Mesenchymal stem cell (in vitro differentiated cells and primary cell): Measurements from ENCODE around the gene TRPM8.

Experiments used
- DNase-seq: peaks from one replicate; pipeline ENCODE4 v3.0.0-alpha.2; 2013
- H2AFZ ChIP-seq: one replicate; pipeline ENCODE4 v1.6.1; 2013; ENCODE audit warnings: low read depth, mild to moderate bottlenecking, control low read depth, inconsistent platforms, low read length, moderate library complexity
- H2AK5ac ChIP-seq: 2 replicates; pipeline ENCODE4 v1.6.1; 2013; ENCODE audit warnings: low read length, moderate library complexity, mild to moderate bottlenecking, inconsistent platforms; ENCODE audit not compliant: severe bottlenecking
- H2BK120ac ChIP-seq: one replicate; pipeline ENCODE4 v1.6.1; 2013; ENCODE audit warnings: low read depth, mild to moderate bottlenecking, inconsistent platforms, low read length, moderate library complexity
- H2BK12ac ChIP-seq, 2 experiments: one replicate each; pipeline ENCODE4 v1.6.1; 2013; ENCODE audit warnings: inconsistent platforms in 2 of 2, low read length in 2 of 2, mild to moderate bottlenecking in 2 of 2, moderate library complexity in 2 of 2, control low read depth in 1 of 2
- H2BK15ac ChIP-seq: one replicate; pipeline ENCODE4 v1.6.1; 2013; ENCODE audit warnings: mild to moderate bottlenecking, low read depth, inconsistent platforms; ENCODE audit not compliant: poor library complexity, severe bottlenecking
- H2BK5ac ChIP-seq: 2 replicates; pipeline ENCODE4 v1.6.1; 2013; ENCODE audit warnings: low read depth, mild to moderate bottlenecking, low read length, control low read depth, inconsistent platforms; ENCODE audit not compliant: poor library complexity, severe bottlenecking
- H3K14ac ChIP-seq, 2 experiments: one replicate each; pipeline ENCODE4 v1.6.1; 2013; ENCODE audit warnings: inconsistent platforms in 2 of 2, low read length in 2 of 2, control low read depth in 1 of 2, mild to moderate bottlenecking in 1 of 2, moderate library complexity in 1 of 2
- H3K18ac ChIP-seq, 2 experiments: one replicate each; pipeline ENCODE4 v1.6.1; 2013; ENCODE audit warnings: inconsistent platforms in 2 of 2, low read length in 2 of 2, control low read depth in 1 of 2, low read depth in 1 of 2, mild to moderate bottlenecking in 1 of 2
- H3K23ac ChIP-seq, 2 experiments: one replicate each; pipeline ENCODE4 v1.6.1; 2013; ENCODE audit warnings: inconsistent platforms in 2 of 2, low read length in 2 of 2, mild to moderate bottlenecking in 2 of 2, moderate library complexity in 2 of 2, control low read depth in 1 of 2
- H3K27ac ChIP-seq: 2 replicates; pipeline ENCODE4 v1.5.1; 2013; ENCODE audit warnings: mild to moderate bottlenecking, moderate library complexity, low read length, control low read depth, inconsistent platforms; ENCODE audit not compliant: poor library complexity, severe bottlenecking
- H3K27me3 ChIP-seq, 2 experiments: 2 replicates each; pipeline versions ENCODE4 v1.6.1 to v1.7.0; 2013; ENCODE audit warnings: low read length in 2 of 2, mild to moderate bottlenecking in 2 of 2, moderate library complexity in 2 of 2, control low read depth in 1 of 2, inconsistent platforms in 1 of 2; ENCODE audit not compliant: control insufficient read depth in 1 of 2, insufficient read depth in 1 of 2
- H3K36me3 ChIP-seq, 2 experiments: 2 replicates each; pipeline versions ENCODE4 v1.6.1 to v1.7.0; 2013; ENCODE audit warnings: low read length in 2 of 2, control low read depth in 1 of 2, inconsistent platforms in 1 of 2, low read depth in 1 of 2, mild to moderate bottlenecking in 1 of 2; ENCODE audit not compliant: insufficient read depth in 2 of 2, control insufficient read depth in 1 of 2
- H3K4ac ChIP-seq, 2 experiments: one replicate each; pipeline ENCODE4 v1.6.1; 2013; ENCODE audit warnings: inconsistent platforms in 2 of 2, low read length in 2 of 2, mild to moderate bottlenecking in 2 of 2, moderate library complexity in 2 of 2, control low read depth in 1 of 2, low read depth in 1 of 2
- H3K4me1 ChIP-seq: 2 replicates; pipeline ENCODE4 v1.6.1; 2013; ENCODE audit warnings: low read depth, low read length, control low read depth; ENCODE audit not compliant: control insufficient read depth, insufficient read depth
- H3K4me2 ChIP-seq: 2 replicates; pipeline ENCODE4 v1.6.1; 2013; ENCODE audit warnings: low read length, mild to moderate bottlenecking, inconsistent platforms; ENCODE audit not compliant: poor library complexity, severe bottlenecking
- H3K4me3 ChIP-seq, 2 experiments: 2 replicates each; pipeline versions ENCODE4 v1.5.1 to v1.7.0; 2013; ENCODE audit warnings: low read length in 2 of 2, mild to moderate bottlenecking in 2 of 2, control low read depth in 1 of 2, low read depth in 1 of 2; ENCODE audit not compliant: insufficient read depth in 1 of 2
- H3K79me1 ChIP-seq: replicated peaks from 2 replicates; pipeline ENCODE4 v1.6.1; 2013; ENCODE audit warnings: mild to moderate bottlenecking, control low read depth, low read length, inconsistent platforms; ENCODE audit not compliant: poor library complexity, severe bottlenecking
- H3K9ac ChIP-seq: 2 replicates; pipeline ENCODE4 v1.7.0; 2013; ENCODE audit warnings: mild to moderate bottlenecking, low read length, moderate library complexity
- H3K9me3 ChIP-seq: 2 replicates; pipeline ENCODE4 v1.7.0; 2013; ENCODE audit warnings: mild to moderate bottlenecking, low read length; ENCODE audit not compliant: control insufficient read depth
- H4K8ac ChIP-seq: one replicate; pipeline ENCODE4 v1.6.1; 2013; ENCODE audit warnings: inconsistent platforms, mild to moderate bottlenecking, low read length, moderate library complexity
- H4K91ac ChIP-seq: one replicate; pipeline ENCODE4 v1.6.1; 2013; ENCODE audit warnings: mild to moderate bottlenecking, low read length, inconsistent platforms
- WGBS: methylation state at CpG from one replicate; pipeline ENCODE4 v1.1.7; 2013; ENCODE audit warnings: mixed read lengths; 5-methylcytosine and 5-hydroxymethylcytosine counted together

TRPM8 gene

DNA sequence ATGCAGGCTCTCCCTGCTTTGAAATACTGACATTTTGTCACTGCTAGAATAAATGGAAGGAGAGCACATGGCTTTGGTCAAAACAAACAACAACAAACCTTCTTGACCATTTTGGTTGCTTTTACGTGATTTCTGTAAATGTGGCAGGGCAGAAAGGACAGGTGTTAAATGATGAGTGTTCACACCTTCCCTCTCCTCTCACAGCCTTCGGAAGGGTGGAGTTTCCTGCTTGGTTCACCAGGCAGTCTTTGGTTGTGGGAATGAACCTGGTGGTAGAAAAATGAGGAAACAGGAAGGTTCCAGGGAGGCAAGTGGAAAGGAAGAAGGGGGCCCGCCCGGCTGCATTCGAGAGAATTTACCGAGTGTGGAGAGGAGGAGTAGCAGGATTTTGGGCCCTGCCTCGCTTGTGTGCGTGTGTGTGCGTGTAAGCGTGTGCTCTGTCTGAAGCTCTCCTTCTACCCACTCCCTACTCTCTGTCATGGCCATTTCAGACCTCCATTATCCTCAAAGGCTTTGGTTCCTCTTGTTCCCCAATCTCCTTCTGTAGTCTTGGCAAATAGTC lies 109.6 kb downstream of the TRPM8 start:
- no peak overlapping the region for H3K4me2 ChIP-seq
- peaks cover 13% of the 10 kb centered on the region for H3K4me1 ChIP-seq
- no peak overlapping the region for H2AFZ ChIP-seq
- H3K27ac ChIP-seq: peak overlapping the region; percentile 94
- peak overlapping the region; percentile 74 for H2BK5ac ChIP-seq
- no peak overlapping the region for H3K9ac ChIP-seq
- H3K36me3 ChIP-seq: no peaks in the 10 kb centered on the region
- no peak overlapping the region for H2BK12ac ChIP-seq
- peaks cover 11% of the 10 kb centered on the region for H3K9me3 ChIP-seq
- no peak overlapping the region for H3K4ac ChIP-seq
- H3K23ac ChIP-seq: no peak overlapping the region
- no peak overlapping the region for H4K8ac ChIP-seq
- H3K4me3 ChIP-seq: no peak overlapping the region
- H2BK120ac ChIP-seq: no peak overlapping the region
- H2AK5ac ChIP-seq: peak overlapping the region; percentile 88
- no peak for DNase-seq
- no peak overlapping the region for H3K18ac ChIP-seq
- WGBS: 89% methylated on average over 10 of the region's 10 CpGs
- no peak overlapping the region for H4K91ac ChIP-seq
- no peaks in the 10 kb centered on the region for H3K27me3 ChIP-seq
- no peak overlapping the region for H3K14ac ChIP-seq
- no peaks in the 10 kb centered on the region for H3K79me1 ChIP-seq
- H2BK15ac ChIP-seq: no peak overlapping the region

DNA sequence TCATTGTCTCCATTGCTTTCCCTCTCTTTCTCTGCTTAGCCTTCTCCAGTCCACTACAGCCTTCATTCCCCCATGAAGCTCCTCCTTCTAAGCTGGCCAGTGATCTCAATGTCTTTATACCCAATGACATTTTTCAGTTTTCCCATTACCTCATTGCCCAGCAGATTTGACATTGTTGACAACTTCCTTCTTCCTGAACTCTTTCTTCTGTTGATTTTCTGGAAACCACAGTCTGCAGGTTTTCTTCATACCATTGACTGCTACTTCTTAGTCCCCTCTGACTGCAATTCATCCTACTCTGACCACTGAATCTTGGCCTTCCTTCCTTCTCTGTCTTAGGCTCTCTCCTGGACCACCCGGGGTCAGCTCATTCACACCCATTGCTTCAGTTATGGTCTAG lies 110.5 kb downstream of the TRPM8 start:
- no peak overlapping the region for H2BK120ac ChIP-seq
- no peak overlapping the region for H3K4me2 ChIP-seq
- no peak overlapping the region for H2BK12ac ChIP-seq
- H2AFZ ChIP-seq: no peak overlapping the region
- no peak for DNase-seq
- no peak overlapping the region for H3K4me3 ChIP-seq
- H3K9ac ChIP-seq: no peak overlapping the region
- H2BK5ac ChIP-seq: peak overlapping the region; percentile 10
- peak overlapping the region; percentile 88 for H2AK5ac ChIP-seq
- peak overlapping the region; percentile 94 for H3K27ac ChIP-seq
- no peak overlapping the region for H4K8ac ChIP-seq
- H3K4ac ChIP-seq: no peak overlapping the region
- no peak overlapping the region for H4K91ac ChIP-seq
- H3K14ac ChIP-seq: no peak overlapping the region
- no peak overlapping the region for H3K18ac ChIP-seq
- peaks cover 9% of the 10 kb centered on the region for H3K9me3 ChIP-seq
- no peaks in the 10 kb centered on the region for H3K79me1 ChIP-seq
- 82% methylated on average over 1 of the region's 1 CpG for WGBS
- H3K23ac ChIP-seq: no peak overlapping the region
- no peaks in the 10 kb centered on the region for H3K27me3 ChIP-seq
- H3K36me3 ChIP-seq: no peaks in the 10 kb centered on the region
- no peak overlapping the region for H2BK15ac ChIP-seq
- H3K4me1 ChIP-seq: peaks cover 13% of the 10 kb centered on the region

- peak overlapping the region; percentile 94 for H3K27ac ChIP-seq
- no peak overlapping the region for H3K4me2 ChIP-seq
- H3K4me1 ChIP-seq: peaks cover 13% of the 10 kb centered on the region
- H3K18ac ChIP-seq: no peak overlapping the region
- no peak overlapping the region for H2BK120ac ChIP-seq
- no peak for DNase-seq
- no peak overlapping the region for H4K91ac ChIP-seq
- no peak overlapping the region for H4K8ac ChIP-seq
- H3K4me3 ChIP-seq: no peak overlapping the region
- WGBS: 45% methylated on average over 1 of the region's 4 CpGs
- H3K79me1 ChIP-seq: no peaks in the 10 kb centered on the region
- H3K27me3 ChIP-seq: no peaks in the 10 kb centered on the region
- no peak overlapping the region for H2AK5ac ChIP-seq
- H3K14ac ChIP-seq: no peak overlapping the region
- no peak overlapping the region for H3K23ac ChIP-seq
- H2BK5ac ChIP-seq: no peak overlapping the region
- no peaks in the 10 kb centered on the region for H3K36me3 ChIP-seq
- no peak overlapping the region for H3K4ac ChIP-seq
- no peak overlapping the region for H2BK15ac ChIP-seq
- H2AFZ ChIP-seq: no peak overlapping the region
- peaks cover 16% of the 10 kb centered on the region for H3K9me3 ChIP-seq
- no peak overlapping the region for H2BK12ac ChIP-seq
- no peak overlapping the region for H3K9ac ChIP-seq
Observed at GRCh38 chr2:234029150-234029733, 112.1 kb downstream of the TRPM8 start.

DNA sequence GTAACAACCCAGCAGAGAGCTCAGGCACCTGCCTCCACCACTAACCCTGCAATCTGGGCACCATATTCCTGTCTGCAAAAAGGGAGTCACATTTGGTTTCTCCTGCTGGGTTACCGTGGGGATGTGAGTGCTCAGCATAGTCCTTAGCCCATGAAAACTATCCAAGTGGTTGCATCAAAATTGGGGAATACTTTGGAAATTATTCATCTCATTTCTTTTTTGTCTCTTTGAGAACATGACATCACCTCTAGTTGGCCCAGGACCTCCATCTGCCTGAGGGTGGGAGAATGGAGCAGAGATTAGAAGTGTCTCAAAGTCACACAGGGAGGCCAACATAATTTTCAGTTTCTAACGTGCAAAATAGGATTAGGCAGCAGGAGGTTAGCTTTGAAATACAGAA lies 114.0 kb downstream of the TRPM8 start:
- Histone ChIP-seq H3K9ac (no peak overlapping the region), H3K4me1 (peaks cover 6% of the 10 kb centered on the region), H3K79me1 (no peaks in the 10 kb centered on the region), H2AFZ (no peak overlapping the region), H4K91ac (no peak overlapping the region), H3K4me2 (no peak overlapping the region), H3K36me3 (peaks cover 0 to 5% of the 10 kb centered on the region in 2 experiments), H3K4me3 (no peak overlapping the region), H3K18ac (no peak overlapping the region), H2BK120ac (no peak overlapping the region), H2BK15ac (no peak overlapping the region), H3K9me3 (peaks cover 29% of the 10 kb centered on the region), H3K27me3 (no peaks in the 10 kb centered on the region), H2BK5ac (no peak overlapping the region), H3K14ac (no peak overlapping the region), H3K23ac (no peak overlapping the region), H4K8ac (no peak overlapping the region), H3K4ac (no peak overlapping the region), H3K27ac (peak overlapping the region; percentile 13), H2BK12ac (no peak overlapping the region), H2AK5ac (peak overlapping the region; percentile 66)
- whole genome bisulfite sequencing: 100% methylated on average over 1 of the region's 2 CpGs
- DNase-seq: no peak
